Activated CD4-positive, alpha-beta memory T cell treated with anti-CD3 and anti-CD28 coated beads, Interleukin-2, amount 10 ng/mL, durations not matched to agents 7 days and 5 days (primary cell): ENCODE data around the gene HEXD. TPM values are rescaled to one million over a fixed set of nuclear protein-coding genes. Genes with fewer than 3 reads are reported as not detected.
"Not testable (repeated sequence)": the region's sequence is repeated elsewhere in the genome, so short reads cannot be mapped to it uniquely, and the experiment has no call there.

Source experiments
- CTCF ChIA-PET: fragments of 350-600 bp; sonication (Branson Sonifier 250); formaldehyde crosslinking; loops from one replicate; lab custom pipeline; 2021; ENCODE audit warnings: antibody characterized with exemption, inconsistent platforms; lab: Charles Lee
- POLR2A ChIA-PET: fragments of 350-600 bp; sonication (Branson Sonifier 250); formaldehyde crosslinking; loops from one replicate; lab custom pipeline; 2021; ENCODE audit warnings: antibody characterized with exemption; lab: Charles Lee
- DNase-seq: peaks from one replicate; pipeline ENCODE4 v3.0.0-alpha.2; 2020
- H3K27ac Mint-ChIP-seq: one replicate; pipeline ENCODE4 v1.8.0; 2021; ENCODE audit warnings: mild to moderate bottlenecking, mixed read lengths
- H3K27me3 Mint-ChIP-seq: one replicate; pipeline ENCODE4 v1.8.0; 2021; ENCODE audit warnings: mixed read lengths
- H3K36me3 Mint-ChIP-seq: one replicate; pipeline ENCODE4 v1.8.0; 2021; ENCODE audit warnings: low read depth, mixed read lengths
- H3K4me1 Mint-ChIP-seq: one replicate; pipeline ENCODE4 v1.8.0; 2021; ENCODE audit warnings: mixed read lengths
- H3K4me3 Mint-ChIP-seq: one replicate; pipeline ENCODE4 v1.8.0; 2021; ENCODE audit warnings: mild to moderate bottlenecking, mixed read lengths
- H3K9me3 Mint-ChIP-seq: one replicate; pipeline ENCODE4 v1.8.0; 2021; ENCODE audit warnings: mixed read lengths
- total RNA-seq, 2 experiments: library from RNA; stranded (reverse); gene quantifications; one replicate each; pipeline ENCODE4 v1.2.3, GENCODE V29; 2021

HEXD gene
- total RNA-seq, 2 experiments from 2014 or later, result 58.3 to 60.6 TPM

- Mint-ChIP-seq H3K9me3 (no peaks in the 10 kb centered on the region), H3K27ac (no peak overlapping the region), H3K27me3 (no peaks in the 10 kb centered on the region), H3K4me1 (peaks cover 9% of the 10 kb centered on the region), H3K4me3 (no peak overlapping the region), H3K36me3 (peaks cover 11% of the 10 kb centered on the region)
- POLR2A ChIA-PET, result interaction anchor here (1.6 kb wide), 1 partner anchor 9 kb away, joined by 4 read pairs; no protein-coding TSS in a partner anchor
- CTCF ChIA-PET, result no interaction called here
- DNase-seq, result no peak
Measured at GRCh38 chr17:82408288-82408937, 9.7 kb upstream of the HEXD start.

GRCh38 chr17:82408938-82409318 lies 9.2 kb upstream of the HEXD start:
- H3K36me3 Mint-ChIP-seq, result peaks cover 7% of the 10 kb centered on the region
- no peak for DNase-seq
- H3K4me1 Mint-ChIP-seq, result peaks cover 9% of the 10 kb centered on the region
- no peak overlapping the region for H3K27ac Mint-ChIP-seq
- ChIA-PET CTCF (no interaction called here), POLR2A (interaction anchor here (1.6 kb wide), 1 partner anchor 9 kb away, joined by 4 read pairs; no protein-coding TSS in a partner anchor)
- no peaks in the 10 kb centered on the region for H3K27me3 Mint-ChIP-seq
- no peak overlapping the region for H3K4me3 Mint-ChIP-seq
- no peaks in the 10 kb centered on the region for H3K9me3 Mint-ChIP-seq

DNA sequence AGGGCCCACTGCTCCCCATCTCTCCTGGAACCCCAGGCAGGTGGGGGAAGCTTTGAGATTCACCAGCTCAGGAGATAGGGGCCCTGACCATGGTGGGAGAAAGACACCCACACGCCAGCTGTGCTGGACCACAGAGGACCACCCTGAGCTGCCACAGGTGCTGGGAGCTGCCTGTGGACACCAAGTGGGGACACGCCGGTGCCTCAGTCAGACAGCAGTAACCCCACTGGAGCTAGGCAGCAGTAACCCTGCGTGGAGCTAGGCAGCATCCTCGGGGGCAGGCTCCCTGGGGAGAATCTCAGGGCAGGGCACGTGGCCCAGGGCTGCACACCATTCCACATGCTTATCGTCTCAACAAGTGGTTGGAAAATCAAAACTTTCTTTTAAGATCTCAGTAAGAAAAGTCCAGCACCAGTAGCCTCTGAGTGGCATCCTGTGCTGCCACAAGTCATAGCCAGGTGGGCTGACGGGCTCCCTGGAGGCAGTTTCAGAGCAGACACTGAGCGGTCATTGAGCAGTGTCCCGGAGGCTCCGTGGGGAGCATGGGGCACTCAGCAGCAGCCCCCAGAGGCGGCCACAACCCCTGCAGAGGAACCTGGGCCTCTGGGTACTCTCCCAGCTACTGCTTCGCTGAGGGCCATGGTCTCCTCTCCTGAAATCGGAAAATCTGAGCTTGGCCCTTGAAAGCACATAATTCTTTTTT lies 8.0 kb upstream of the HEXD start:
- no peaks in the 10 kb centered on the region for H3K9me3 Mint-ChIP-seq
- no peak overlapping the region for H3K27ac Mint-ChIP-seq
- CTCF ChIA-PET, result interaction anchor here (1.1 to 1.3 kb wide), 2 partner anchors 14 to 168 kb away, joined by 3 to 4 read pairs; no protein-coding TSS in a partner anchor
- H3K4me3 Mint-ChIP-seq, result no peak overlapping the region
- H3K4me1 Mint-ChIP-seq, result peaks cover 17% of the 10 kb centered on the region
- H3K27me3 Mint-ChIP-seq, result no peaks in the 10 kb centered on the region
- POLR2A ChIA-PET, result interaction anchor here (1.6 kb wide), 1 partner anchor 7 kb away, joined by 4 read pairs; no protein-coding TSS in a partner anchor
- peaks cover 8% of the 10 kb centered on the region for H3K36me3 Mint-ChIP-seq
- DNase-seq, result no peak

GRCh38 chr17:82411396-82412053 lies 6.6 kb upstream of the HEXD start:
- no peaks in the 10 kb centered on the region for H3K27me3 Mint-ChIP-seq
- H3K27ac Mint-ChIP-seq, result no peak overlapping the region
- POLR2A ChIA-PET, result interaction anchor here (1.2 kb wide), 1 partner anchor 38 kb away, joined by 5 read pairs; no protein-coding TSS in a partner anchor
- peaks cover 20% of the 10 kb centered on the region for H3K4me1 Mint-ChIP-seq
- CTCF ChIA-PET, result interaction anchor here (1.3 kb wide), 1 partner anchor 13 kb away, joined by 3 read pairs; no protein-coding TSS in a partner anchor
- H3K4me3 Mint-ChIP-seq, result no peak overlapping the region
- H3K36me3 Mint-ChIP-seq, result peaks cover 6% of the 10 kb centered on the region
- no peaks in the 10 kb centered on the region for H3K9me3 Mint-ChIP-seq
- DNase-seq, result no peak

DNA sequence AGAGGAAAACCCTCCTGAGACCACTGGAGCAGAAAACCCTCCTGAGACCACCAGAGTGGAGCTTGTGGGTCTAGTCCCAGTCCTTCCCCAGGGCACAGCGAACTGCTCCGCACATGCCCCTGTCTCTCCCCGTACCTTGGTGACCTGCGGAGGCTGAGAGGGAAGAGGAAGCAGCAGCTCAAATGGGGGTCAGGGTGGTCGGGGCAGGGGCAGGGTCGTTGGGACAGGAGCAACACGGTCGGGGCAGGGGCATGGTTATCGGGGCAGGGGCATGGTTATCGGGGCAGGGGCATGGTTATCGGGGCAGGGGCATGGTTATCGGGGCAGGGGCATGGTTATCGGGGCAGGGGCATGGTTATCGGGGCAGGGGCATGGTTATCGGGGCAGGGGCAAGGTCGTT lies 6.1 kb upstream of the HEXD start:
- H3K9me3 Mint-ChIP-seq, H3K36me3 Mint-ChIP-seq, H3K4me3 Mint-ChIP-seq, DNase-seq, CTCF ChIA-PET, H3K27me3 Mint-ChIP-seq, H3K27ac Mint-ChIP-seq: not testable (repeated sequence)
- peaks cover 20% of the 10 kb centered on the region for H3K4me1 Mint-ChIP-seq
- POLR2A ChIA-PET, result interaction anchor here (1.2 kb wide), 1 partner anchor 37 kb away, joined by 5 read pairs; no protein-coding TSS in a partner anchor

GRCh38 chr17:82412535-82413520 lies 5.3 kb upstream of the HEXD start:
- Mint-ChIP-seq H3K36me3 (peaks cover 6% of the 10 kb centered on the region), H3K4me1 (peaks cover 17% of the 10 kb centered on the region), H3K27me3 (no peaks in the 10 kb centered on the region), H3K27ac (no peak overlapping the region), H3K9me3 (no peaks in the 10 kb centered on the region), H3K4me3 (no peak overlapping the region)
- DNase-seq, result no peak
- ChIA-PET POLR2A (no interaction called here), CTCF (interaction anchor here (1.1 to 1.3 kb wide), 2 partner anchors 60 to 62 kb away, joined by 4 read pairs; no protein-coding TSS in a partner anchor)

GRCh38 chr17:82414548-82415281 lies 3.4 kb upstream of the HEXD start:
- POLR2A ChIA-PET, result interaction anchor here (1.3 kb wide), 1 partner anchor 65 kb away, joined by 4 read pairs; no protein-coding TSS in a partner anchor
- CTCF ChIA-PET, result interaction anchor here (0.6 to 1.3 kb wide), 3 partner anchors 62 to 71 kb away, joined by 3 to 4 read pairs (median 4); no protein-coding TSS in a partner anchor
- Mint-ChIP-seq H3K27ac (no peak overlapping the region), H3K9me3 (no peaks in the 10 kb centered on the region), H3K4me1 (peaks cover 21% of the 10 kb centered on the region), H3K36me3 (peaks cover 12% of the 10 kb centered on the region), H3K27me3 (no peaks in the 10 kb centered on the region), H3K4me3 (no peak overlapping the region)
- DNase-seq, result peak; percentile 82

GRCh38 chr17:82415336-82415735 lies 2.8 kb upstream of the HEXD start:
- no peaks in the 10 kb centered on the region for H3K9me3 Mint-ChIP-seq
- H3K36me3 Mint-ChIP-seq, result peaks cover 18% of the 10 kb centered on the region
- ChIA-PET CTCF (interaction anchor here (0.6 kb wide), 1 partner anchor 72 kb away, joined by 3 read pairs; no protein-coding TSS in a partner anchor), POLR2A (interaction anchor here (1.3 kb wide), 1 partner anchor 65 kb away, joined by 4 read pairs; no protein-coding TSS in a partner anchor)
- H3K27me3 Mint-ChIP-seq, result no peaks in the 10 kb centered on the region
- H3K4me1 Mint-ChIP-seq, result peaks cover 27% of the 10 kb centered on the region
- DNase-seq, result no peak
- no peak overlapping the region for H3K4me3 Mint-ChIP-seq
- no peak overlapping the region for H3K27ac Mint-ChIP-seq

DNA sequence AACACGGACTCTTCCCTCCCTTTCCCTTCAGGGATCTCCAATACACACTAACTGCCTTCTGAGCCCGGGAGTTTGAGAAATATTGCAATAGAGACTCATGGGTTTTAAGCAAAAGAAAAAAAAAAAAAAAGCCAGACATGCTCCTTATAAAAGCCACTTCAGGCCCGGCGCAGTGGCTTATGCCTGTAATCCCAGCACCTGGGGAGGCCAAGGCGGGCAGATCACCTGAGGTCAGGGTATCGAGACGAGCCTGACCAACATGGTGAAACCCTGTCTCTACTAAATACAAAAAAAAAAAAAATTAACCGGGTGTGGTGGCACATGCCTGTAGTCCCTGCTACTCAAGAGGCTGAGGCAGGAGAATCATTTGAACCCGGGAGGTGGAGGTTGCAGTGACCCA lies 2.4 kb upstream of the HEXD start:
- ChIA-PET POLR2A (interaction anchor here (5.1 kb wide), 1 partner anchor 41 kb away, joined by 31 read pairs; the partner anchor contains the start of gene NARF), CTCF (no interaction called here)
- H3K9me3 Mint-ChIP-seq, result no peaks in the 10 kb centered on the region
- no peak for DNase-seq
- no peaks in the 10 kb centered on the region for H3K27me3 Mint-ChIP-seq
- H3K4me3 Mint-ChIP-seq, result no peak overlapping the region
- no peak overlapping the region for H3K27ac Mint-ChIP-seq
- H3K4me1 Mint-ChIP-seq, result peaks cover 27% of the 10 kb centered on the region
- peaks cover 20% of the 10 kb centered on the region for H3K36me3 Mint-ChIP-seq

DNA sequence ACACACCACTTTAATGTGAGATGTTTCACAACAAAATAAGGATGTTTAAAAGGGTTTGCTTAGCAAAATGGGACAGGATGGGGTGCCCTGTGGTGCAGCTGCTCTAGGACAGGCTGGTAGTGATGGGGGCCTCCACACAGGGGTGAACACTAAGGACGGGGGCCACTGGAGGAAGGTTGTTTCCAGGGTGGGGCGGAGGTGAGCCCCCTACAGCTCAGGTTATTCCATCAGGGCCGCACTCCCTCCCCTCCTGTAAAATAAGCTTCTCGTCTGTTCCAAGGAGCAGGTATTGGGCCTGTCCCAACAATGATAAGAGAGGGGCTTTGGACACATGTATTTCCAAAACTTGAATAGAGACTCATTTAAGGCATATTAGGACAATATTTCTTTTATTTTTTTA lies 1.9 kb upstream of the HEXD start:
- DNase-seq, result no peak
- POLR2A ChIA-PET, result interaction anchor here (0.6 to 5.1 kb wide), 3 partner anchors 33 to 81 kb away, joined by 3 to 31 read pairs (median 8); partner anchors contain the start of gene NARF

GRCh38 chr17:82416771-82417170 lies 1.4 kb upstream of the HEXD start:
- Mint-ChIP-seq H3K4me3 (no peak overlapping the region), H3K27ac (no peak overlapping the region), H3K36me3 (peaks cover 30% of the 10 kb centered on the region), H3K9me3 (no peaks in the 10 kb centered on the region), H3K27me3 (no peaks in the 10 kb centered on the region), H3K4me1 (peaks cover 32% of the 10 kb centered on the region)
- ChIA-PET CTCF (interaction anchor here (0.6 to 2.0 kb wide), 5 partner anchors 32 to 181 kb away, joined by 3 to 7 read pairs (median 3); partner anchors contain the start of gene FOXK2), POLR2A (interaction anchor here (0.6 to 5.1 kb wide), 4 partner anchors 33 to 81 kb away, joined by 3 to 31 read pairs (median 6); partner anchors contain the start of gene NARF)
- DNase-seq, result no peak

More for the DNA sequence above, 1.9 kb upstream of the HEXD start:
- Mint-ChIP-seq H3K36me3 (peaks cover 25% of the 10 kb centered on the region), H3K27ac (no peak overlapping the region), H3K4me1 (peaks cover 30% of the 10 kb centered on the region), H3K4me3 (no peak overlapping the region), H3K9me3 (no peaks in the 10 kb centered on the region), H3K27me3 (no peaks in the 10 kb centered on the region)
- CTCF ChIA-PET, result interaction anchor here (1.5 to 2.0 kb wide), 2 partner anchors 33 to 181 kb away, joined by 7 read pairs; no protein-coding TSS in a partner anchor
